Transverse colon (tissue), 4 donors: ENCODE measurements around the gene PUSL1.

Experiments used
- POLR2AphosphoS5 ChIP-seq, 3 donors: sonication (generic); formaldehyde crosslinking; IDR thresholded peaks; one replicate each; pipeline ENCODE4 v1.6.1; 2016; ENCODE audit warnings: antibody characterized with exemption in 3 of 3
- TF ChIP-seq, protein P1 (sequence below), 5 experiments: fragments of 200-600 bp in 3 of 5; fragments of 450-650 bp in 2 of 5; sonication (generic) in 3 of 5; IDR thresholded peaks; 1 replicate in 2 of 5; 2 replicates in 3 of 5; pipeline ENCODE4 v1.5.1; 2016 to 2017; ENCODE audit warnings: antibody characterized with exemption in 5 of 5, inconsistent platforms in 3 of 5, mild to moderate bottlenecking in 2 of 5, moderate library complexity in 1 of 5

DNA sequence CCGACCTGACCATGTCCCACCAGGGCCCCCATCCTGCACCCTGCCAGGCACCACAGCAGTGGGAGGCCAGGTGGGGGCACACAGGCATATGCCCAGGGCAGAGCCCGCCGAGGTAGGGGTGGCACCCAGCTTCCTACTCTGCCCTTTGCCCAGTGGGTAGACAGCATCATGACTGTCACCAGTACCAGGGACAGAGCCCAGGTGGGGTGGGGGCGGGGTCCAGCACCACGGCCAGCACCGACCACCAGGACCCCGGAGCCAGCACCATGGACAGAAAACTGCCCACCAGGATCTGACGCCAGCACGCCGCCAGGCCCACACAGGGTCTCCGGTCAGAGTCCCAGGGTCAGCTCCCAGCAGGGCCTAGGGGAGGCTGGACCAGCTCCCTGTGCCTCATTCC is 26.4 kb downstream of the PUSL1 start:
- TF ChIP-seq POLR2AphosphoS5 (IDR thresholded peaks at IDR 0.05) = no peak
- TF ChIP-seq, protein P1, sequence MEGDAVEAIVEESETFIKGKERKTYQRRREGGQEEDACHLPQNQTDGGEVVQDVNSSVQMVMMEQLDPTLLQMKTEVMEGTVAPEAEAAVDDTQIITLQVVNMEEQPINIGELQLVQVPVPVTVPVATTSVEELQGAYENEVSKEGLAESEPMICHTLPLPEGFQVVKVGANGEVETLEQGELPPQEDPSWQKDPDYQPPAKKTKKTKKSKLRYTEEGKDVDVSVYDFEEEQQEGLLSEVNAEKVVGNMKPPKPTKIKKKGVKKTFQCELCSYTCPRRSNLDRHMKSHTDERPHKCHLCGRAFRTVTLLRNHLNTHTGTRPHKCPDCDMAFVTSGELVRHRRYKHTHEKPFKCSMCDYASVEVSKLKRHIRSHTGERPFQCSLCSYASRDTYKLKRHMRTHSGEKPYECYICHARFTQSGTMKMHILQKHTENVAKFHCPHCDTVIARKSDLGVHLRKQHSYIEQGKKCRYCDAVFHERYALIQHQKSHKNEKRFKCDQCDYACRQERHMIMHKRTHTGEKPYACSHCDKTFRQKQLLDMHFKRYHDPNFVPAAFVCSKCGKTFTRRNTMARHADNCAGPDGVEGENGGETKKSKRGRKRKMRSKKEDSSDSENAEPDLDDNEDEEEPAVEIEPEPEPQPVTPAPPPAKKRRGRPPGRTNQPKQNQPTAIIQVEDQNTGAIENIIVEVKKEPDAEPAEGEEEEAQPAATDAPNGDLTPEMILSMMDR (IDR thresholded peaks at IDR 0.05) = no peak
